GM10266 (cell line): ENCODE measurements around the gene PLEKHA6.

ENCODE experiments used
- DNase-seq: peaks from one replicate; pipeline ENCODE4 v3.0.0; 2012; ENCODE audit errors: extremely low spot score
- CTCF ChIP-seq: IDR thresholded peaks from 2 replicates; pipeline ENCODE4 v1.5.1; 2012; ENCODE audit warnings: mild to moderate bottlenecking, low read depth; ENCODE audit not compliant: control insufficient read depth, insufficient read depth; ENCODE audit errors: missing control alignments

Gene PLEKHA6

GRCh38 chr1:204292740-204293139 is 67.0 kb downstream of the PLEKHA6 start:
- no peak for DNase-seq
- TF ChIP-seq CTCF = no peak

- TF ChIP-seq CTCF = no peak
- no peak for DNase-seq
Observed at GRCh38 chr1:204289280-204289679, 70.4 kb downstream of the PLEKHA6 start.

DNA sequence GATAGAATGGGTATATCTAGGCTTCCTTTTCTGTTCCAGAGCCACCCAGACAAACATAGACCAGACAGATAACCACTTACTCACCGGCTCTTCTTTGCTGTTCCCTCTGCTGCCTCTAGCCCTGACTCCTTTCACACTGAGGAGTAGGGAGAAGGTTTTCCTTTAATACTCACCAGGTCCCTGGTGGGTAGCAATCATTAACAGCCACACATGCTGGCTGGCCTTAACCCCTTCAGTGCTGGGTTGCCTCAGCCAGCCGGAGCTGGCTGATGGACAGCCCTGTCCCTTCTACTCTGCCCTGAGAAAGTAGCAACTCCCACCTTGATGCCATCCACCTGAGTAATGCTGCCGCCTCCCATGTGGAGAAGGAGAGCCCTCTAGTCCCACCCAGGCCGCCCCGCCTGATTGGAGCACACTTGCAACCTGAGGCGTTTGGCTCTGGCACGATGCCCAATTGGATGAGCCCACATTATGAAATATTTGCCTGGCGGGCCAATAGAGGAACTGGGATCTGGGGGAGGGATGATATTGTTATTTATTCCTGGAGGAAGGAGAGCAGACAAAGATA is 71.6 kb downstream of the PLEKHA6 start:
- TF ChIP-seq CTCF = no peak
- DNase-seq = no peak

DNA sequence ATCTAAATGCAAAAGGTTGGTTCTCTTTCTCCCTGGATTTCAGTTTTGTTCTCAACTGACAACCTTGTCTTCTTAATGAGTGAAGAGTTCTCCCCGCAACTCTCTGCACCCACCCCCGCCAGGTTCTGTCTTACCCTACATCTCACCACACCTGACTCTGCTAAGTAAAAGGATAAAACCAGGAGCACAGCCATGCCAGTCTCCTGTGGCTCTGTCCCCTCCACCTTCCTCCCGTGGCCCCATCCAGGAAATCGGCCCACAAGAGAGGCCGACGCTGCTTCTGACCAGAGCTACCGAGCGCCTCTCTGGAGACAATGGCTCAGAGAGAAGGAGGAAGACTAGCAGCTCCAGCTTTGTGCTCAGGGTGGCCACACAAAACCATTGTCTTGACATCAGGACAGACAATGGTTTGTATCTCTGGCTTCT is 72.2 kb downstream of the PLEKHA6 start:
- DNase-seq = no peak
- no peak for TF ChIP-seq CTCF

GRCh38 chr1:204286831-204287421 is 72.8 kb downstream of the PLEKHA6 start:
- TF ChIP-seq CTCF = no peak

GRCh38 chr1:204286315-204286714 is 73.4 kb downstream of the PLEKHA6 start:
- no peak for TF ChIP-seq CTCF
- no peak for DNase-seq

More at GRCh38 chr1:204286831-204287421, 72.8 kb downstream of the PLEKHA6 start:
- no peak for DNase-seq
